ENCODE data around the gene TNFSF13.
"Not testable (repeated sequence)": the region's sequence is repeated elsewhere in the genome, so short reads cannot be mapped to it uniquely, and the experiment has no call there.

TNFSF13 gene

DNA sequence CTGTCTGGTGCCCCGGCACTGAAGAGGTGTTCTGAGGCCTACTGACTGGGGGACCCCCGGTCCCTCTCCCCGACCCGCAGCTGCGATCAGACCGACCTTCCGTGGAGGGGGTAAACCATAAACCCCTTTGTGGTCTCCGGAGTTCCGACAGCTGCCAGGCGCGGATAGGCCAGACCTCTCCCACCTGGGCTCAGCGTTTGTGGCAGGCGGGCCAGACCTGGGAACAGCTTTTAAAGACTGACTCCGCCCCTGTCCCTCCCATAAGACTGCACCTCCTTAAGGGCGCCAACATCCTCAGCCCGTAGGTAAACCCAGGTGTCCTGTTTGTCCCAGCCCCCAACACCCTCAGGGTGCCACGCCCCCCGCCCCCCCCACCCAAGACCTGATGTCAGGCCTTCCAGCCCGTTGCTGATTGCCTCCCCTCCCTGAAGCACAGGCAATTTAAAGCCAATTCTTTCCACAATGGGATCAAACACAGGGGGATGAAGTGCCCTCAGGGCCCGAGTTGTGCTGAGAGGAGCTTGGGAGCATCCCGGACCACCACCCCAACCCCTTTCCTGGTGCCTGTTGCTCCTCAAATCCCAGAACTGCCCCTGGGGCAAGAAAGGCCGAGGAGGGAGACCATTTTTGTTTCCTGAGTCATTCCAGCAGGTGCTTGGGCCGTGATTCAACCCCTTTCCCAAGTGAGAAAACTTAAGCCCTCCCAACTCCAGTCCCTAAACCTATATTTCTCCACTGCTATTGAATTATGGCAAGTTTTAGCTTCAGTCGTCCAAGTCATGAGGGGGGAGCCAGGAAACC lies 31.5 kb downstream of the TNFSF13 start, which contains the start of gene SOX15:
SOX15 (minus strand) TSS at position 204 of the 801 bp plus-strand sequence. CDS start 418 bp downstream, outside the sequence.
- no peak for DNase-seq (ENCODE audit: low read depth in 2 of 2)

DNA sequence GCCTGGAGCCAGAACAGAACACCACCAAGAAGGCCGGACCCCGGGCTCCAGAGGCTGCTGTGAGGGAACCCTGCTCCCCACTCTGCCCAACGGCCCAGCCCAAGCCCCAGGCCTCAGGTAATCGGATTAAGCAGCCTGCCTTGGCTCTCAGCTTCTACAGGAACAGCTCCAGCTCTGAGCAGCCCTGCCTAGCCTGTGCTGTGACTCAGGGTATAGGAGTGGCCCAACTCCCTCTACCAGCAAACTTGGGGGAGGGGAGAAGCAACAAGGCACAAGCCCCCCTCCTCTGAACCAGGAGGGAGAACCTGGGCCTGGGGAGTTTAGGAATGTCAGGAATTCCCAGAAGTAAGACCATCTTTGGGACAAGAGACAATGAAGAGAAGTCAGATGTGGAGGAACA lies 32.2 kb downstream of the TNFSF13 start:
- no peak for DNase-seq (ENCODE audit: low read depth in 2 of 2)

DNA sequence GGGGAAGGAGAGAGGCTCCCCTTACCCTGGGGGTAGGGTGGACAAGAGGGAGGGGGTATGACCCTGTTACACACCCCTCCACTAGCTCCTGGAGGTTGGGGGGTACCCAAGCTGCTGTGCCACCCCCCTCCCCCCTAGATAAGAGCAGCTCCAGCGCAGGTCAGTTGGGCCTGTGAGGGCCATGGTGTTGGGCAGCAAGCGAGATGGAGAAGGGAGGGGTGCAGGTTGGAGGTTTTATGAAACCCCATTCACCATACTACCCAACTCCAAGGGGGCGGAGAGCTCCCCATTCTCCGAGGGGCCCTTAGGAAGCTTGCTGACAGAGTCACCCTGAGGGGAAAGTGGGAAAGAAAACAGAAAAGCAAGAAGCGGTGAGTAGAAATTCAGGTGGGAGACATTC lies 33.0 kb downstream of the TNFSF13 start:
- DNase-seq (ENCODE audit: low read depth in 2 of 2) = no peak

DNA sequence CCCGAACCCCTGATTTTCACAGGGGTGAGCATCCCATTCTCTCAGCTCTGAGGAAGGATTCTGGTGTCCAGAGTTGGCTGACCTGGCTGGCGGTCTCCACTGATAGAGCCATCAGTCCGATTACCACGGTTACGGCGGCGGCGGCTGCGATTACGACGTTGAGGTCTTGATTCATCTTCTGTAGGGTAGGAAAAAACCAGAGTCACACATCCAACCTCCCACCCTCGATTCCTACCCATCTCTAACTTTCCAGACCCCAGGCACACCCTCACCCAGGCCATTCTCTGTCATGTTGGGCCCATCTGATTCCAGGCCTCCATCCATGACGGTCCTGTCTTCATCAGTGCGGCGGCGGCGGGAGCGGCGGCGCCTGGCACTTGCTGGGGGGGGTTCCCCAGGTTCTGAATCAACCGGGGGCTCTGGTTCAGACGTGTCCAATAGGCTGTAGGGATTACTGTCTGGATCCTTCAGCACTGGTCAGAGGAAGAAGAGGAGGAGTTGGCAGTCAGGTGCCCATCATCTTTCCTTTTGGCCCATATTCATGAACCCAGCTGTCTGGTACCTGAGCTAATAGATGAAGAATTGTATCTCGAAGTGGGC lies 34.0 kb downstream of the TNFSF13 start:
- no peak for DNase-seq (ENCODE audit: low read depth in 2 of 2)

DNA sequence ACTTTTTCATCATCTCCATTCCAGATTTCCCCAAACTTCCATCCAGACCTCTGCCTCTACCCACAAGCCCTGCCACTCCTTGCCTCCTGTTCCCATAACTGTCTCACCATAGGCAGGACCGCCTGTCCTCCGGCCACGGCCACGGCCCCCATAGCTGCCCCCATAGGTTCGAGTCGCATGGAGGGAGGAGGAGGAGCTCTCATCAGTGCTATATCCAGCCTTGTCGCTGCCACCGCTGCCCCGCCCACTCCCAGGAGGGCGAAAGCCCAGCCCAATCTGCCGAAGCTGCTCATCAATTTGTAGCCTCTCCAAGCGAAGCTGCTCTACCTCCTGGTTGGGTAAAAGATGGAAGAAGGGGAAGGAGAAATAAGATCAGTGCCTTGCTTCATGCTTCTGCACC lies 34.7 kb downstream of the TNFSF13 start:
- no peak for DNase-seq (ENCODE audit: low read depth in 2 of 2)

DNA sequence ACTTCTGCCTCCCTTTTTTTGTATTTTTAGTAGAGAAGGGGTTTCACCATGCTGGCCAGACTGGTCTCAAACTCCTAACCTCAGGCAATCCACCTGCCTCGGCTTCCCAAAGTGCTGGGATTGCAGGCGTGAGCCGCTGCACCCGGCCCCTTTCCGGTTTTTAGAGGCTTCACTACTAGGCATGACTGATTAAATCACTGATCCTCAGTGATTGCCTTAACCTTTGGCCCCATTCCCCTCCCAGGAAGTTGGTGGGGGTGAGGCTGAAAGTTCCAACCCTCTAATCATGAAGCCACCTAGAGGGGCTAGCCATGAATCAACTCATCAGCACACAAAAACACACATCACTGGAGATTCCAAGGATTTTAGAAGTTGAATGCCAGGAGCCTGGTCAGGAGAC lies 39.0 kb downstream of the TNFSF13 start:
- DNase-seq (ENCODE audit: low read depth in 2 of 2) = not testable (repeated sequence)

DNA sequence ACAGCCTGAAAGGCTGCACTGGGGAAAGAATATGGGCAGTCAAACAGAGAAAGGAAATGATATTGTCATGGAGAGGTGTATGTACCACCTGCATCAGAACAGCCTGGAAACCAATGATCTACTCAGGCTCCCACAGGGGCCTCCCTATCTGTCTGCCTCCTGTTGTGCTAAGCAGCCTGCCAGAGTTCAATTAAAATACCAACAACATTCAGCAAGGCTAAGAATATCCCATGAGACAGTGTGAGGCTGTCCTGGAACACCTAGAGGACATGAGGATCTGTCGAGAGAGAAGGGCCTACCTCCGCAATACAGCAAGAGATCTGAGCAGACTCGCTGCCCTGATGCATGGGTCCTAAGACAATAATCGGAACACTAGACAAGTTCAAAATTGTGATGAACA lies 47.7 kb downstream of the TNFSF13 start:
- DNase-seq (ENCODE audit: low read depth in 2 of 2) = no peak

DNA sequence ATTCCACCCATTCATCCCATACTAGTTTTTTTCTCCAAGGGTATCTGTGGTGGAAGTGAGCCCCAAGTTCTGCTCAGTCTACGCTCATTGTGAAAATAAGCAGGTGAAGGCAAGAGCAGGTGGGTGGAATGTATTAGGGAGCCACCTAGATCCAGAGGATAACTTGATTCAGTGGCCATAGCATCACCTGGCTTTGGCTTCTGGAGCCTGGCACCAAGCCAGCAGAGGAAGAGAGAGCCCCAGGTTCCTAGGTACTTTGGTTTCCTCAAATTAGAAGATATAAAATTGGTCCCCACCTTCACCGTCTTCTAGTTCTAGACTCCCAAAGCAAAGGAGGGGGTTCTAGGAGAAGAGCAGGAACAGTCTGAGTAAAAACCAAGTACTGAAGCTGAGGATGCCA lies 52.1 kb downstream of the TNFSF13 start:
- DNase-seq (ENCODE audit: low read depth in 2 of 2) = no peak

Measured in stimulated activated CD8-positive, alpha-beta memory T cell treated with anti-CD3 and anti-CD28 coated beads, Interleukin-2, amount 100 ng/mL, for 1 hour (primary cell).